H1 (cell line): ENCODE results near the gene FERMT2. TPM values are rescaled to one million over a fixed set of nuclear protein-coding genes. Genes with fewer than 3 reads are reported as not detected.

Source experiments
- ASH2L ChIP-seq: fragments of 200-600, 300-600 bp; sonication (generic); IDR thresholded peaks from one replicate; pipeline ENCODE4 v1.7.1; 2017; ENCODE audit warnings: low read length
- ATF2 ChIP-seq: IDR thresholded peaks from 2 replicates; pipeline ENCODE4 v1.6.1; 2012; ENCODE audit warnings: low read length, inconsistent platforms
- polyA plus RNA-seq, 7 experiments: library from polyadenylated mRNA; depleted of rRNA in 3 of 7; stranded (reverse) in 5 of 7; unstranded in 2 of 7; fragments of >200 nt in 5 of 7; fragments of 200-250 nt in 2 of 7; gene quantifications; 1 replicate in 5 of 7; 2 replicates in 1 of 7; 4 replicates in 1 of 7; pipeline versions ENCODE4 v1.2.1 to v1.2.3, GENCODE V29; 2011 to 2013; ENCODE audit warnings: missing spikeins in 2 of 7, mixed read lengths in 2 of 7
- total RNA-seq: library from RNA; stranded (reverse); fragmentation: NEBNext Ultra II Directional; extraction: Animal tissue kit (Norgen Biotek cat#: 25700); gene quantifications from 2 replicates; pipeline ENCODE4 v1.2.1, GENCODE V29; 2021

Gene FERMT2
- total and polyA plus RNA-seq, 2 of the 8 experiments (the other 6 are each of a cell fraction or from before 2014, with no cell fraction given): 53.3 to 142 TPM

- TF ChIP-seq ATF2 (no peak), ASH2L (no peak)
Observed at GRCh38 chr14:52846591-52846990, 104.3 kb downstream of the FERMT2 start (continued).
